Bronchial epithelial cell (primary cell): ENCODE data around the gene LYPD6B. TPM values are rescaled to one million over a fixed set of nuclear protein-coding genes. Genes with fewer than 3 reads are reported as not detected.

Experiments used
- DNase-seq: peaks from one replicate; pipeline ENCODE4 v3.0.0-alpha.2; 2010; ENCODE audit warnings: low read depth
- FAIRE-seq: peaks from 2 replicates; lab custom pipeline; 2011; peaks lifted over from hg19 to GRCh38; lab: Jason Lieb, UNC
- H3K27me3 ChIP-seq: 2 replicates; pipeline ENCODE4 v1.5.1; 2011; ENCODE audit warnings: low read length; ENCODE audit not compliant: control insufficient read depth, insufficient read depth
- H3K36me3 ChIP-seq: 2 replicates; pipeline ENCODE4 v1.5.1; 2011; ENCODE audit warnings: low read length; ENCODE audit not compliant: control insufficient read depth, insufficient read depth
- H3K4me3 ChIP-seq: 2 replicates; pipeline ENCODE4 v1.5.1; 2011; ENCODE audit warnings: mild to moderate bottlenecking, low read depth, low read length, control low read depth
- CTCF ChIP-seq: IDR thresholded peaks from 2 replicates; pipeline ENCODE4 v1.5.1; 2011; ENCODE audit warnings: mild to moderate bottlenecking, moderate library complexity, low read length, control low read depth, inconsistent platforms; ENCODE audit not compliant: insufficient read depth, severe bottlenecking
- total RNA-seq: library from RNA; depleted of rRNA; stranded (reverse); fragments of >200 nt; gene quantifications from 2 replicates; pipeline ENCODE4 v1.2.1, GENCODE V29; 2014

Gene LYPD6B
- total RNA-seq, 1 donor from 2014 or later: 14.7 TPM

GRCh38 chr2:149082735-149083134 lies 44.2 kb downstream of the LYPD6B start:
- Histone ChIP-seq H3K4me3 (no peak overlapping the region), H3K36me3 (no peaks in the 10 kb centered on the region), H3K27me3 (no peaks in the 10 kb centered on the region)
- no peak for TF ChIP-seq CTCF
- DNase-seq: no peak
- no peak for FAIRE-seq

DNA sequence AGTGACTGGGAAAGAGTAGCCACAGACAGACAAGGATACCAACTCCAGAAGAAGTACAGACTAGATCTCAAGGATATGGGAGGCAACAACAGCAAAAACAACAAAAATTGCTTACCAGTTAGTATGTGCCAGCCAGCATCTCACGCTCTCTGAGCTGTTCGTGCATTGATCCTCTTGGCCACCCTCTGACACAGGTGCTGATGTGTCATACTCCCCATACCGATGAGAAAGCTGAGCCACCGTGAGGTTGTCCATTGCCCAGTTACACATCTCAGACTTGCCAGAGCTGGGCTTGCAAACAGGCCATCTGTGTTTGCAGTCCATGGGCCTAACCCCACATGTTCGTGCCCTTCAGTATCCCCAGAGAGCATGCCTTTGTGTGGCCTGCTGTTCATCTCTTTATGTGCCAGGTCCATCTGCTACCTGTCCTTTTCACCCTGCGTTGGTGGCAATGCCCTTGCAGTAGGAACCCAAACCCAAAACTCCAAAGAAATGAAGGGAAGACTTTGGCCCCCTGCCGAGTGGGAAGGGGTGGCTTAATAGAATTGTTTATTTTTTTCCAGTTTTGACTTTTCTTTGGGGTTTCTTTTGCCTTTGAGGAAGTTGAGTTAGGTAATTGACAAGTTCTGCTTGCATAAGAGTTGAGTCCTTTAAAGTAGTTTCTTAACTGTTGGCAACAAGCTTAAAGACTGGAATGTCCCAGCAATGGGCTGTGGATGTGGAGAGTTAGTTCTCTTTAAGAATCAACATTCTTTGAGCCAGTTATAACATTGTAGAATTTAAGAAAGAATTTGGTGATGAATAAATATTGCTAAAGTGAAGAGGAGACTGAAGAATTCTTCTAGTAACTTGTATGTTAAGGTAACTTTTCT lies 46.7 kb downstream of the LYPD6B start:
- no peak for DNase-seq
- H3K36me3 ChIP-seq: no peaks in the 10 kb centered on the region
- no peak overlapping the region for H3K4me3 ChIP-seq
- TF ChIP-seq CTCF: no peak
- no peaks in the 10 kb centered on the region for H3K27me3 ChIP-seq
- FAIRE-seq: no peak

DNA sequence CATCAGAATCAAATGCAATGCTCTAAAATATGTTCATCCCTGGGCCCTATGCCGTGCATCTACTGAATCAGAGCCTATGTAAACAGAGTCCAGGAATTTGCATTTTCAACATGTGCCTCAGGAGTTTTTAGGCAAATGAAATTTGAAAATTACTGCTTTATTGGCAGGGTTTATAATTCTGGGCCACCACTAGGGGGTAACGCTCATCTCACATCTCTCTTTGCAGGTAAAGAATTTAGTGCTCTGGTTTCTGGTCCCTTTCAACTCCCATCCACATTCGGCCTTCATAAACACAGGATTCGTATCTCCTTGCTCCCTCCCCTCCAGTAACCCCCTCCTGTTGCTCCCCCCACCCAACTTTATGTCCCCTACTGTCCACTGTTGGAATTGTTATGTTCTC lies 49.3 kb downstream of the LYPD6B start:
- TF ChIP-seq CTCF: peak; percentile 58
- FAIRE-seq (no peak), DNase-seq (peak; percentile 18)
- no peaks in the 10 kb centered on the region for H3K27me3 ChIP-seq
- H3K36me3 ChIP-seq: no peaks in the 10 kb centered on the region
- no peak overlapping the region for H3K4me3 ChIP-seq

DNA sequence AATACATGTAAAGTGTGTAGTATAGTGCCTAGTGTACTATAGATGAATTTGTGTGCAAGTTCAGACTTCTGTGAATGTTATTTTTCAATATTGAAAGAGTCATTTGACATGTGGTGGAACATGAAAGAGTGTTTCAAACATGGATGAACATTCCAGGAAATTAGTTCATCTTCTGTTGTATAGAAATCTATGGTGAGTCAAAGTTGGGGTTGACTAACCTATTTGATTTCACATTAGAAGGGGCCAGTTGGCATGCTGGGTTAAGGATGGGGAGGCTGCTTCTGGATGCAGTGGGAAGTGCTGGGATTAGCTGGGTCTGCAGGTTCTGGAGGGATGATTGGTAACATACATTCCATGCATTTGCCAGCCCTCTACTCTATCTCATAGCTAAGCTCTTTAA lies 50.6 kb downstream of the LYPD6B start:
- FAIRE-seq: no peak
- Histone ChIP-seq H3K36me3 (no peaks in the 10 kb centered on the region), H3K27me3 (no peaks in the 10 kb centered on the region), H3K4me3 (no peak overlapping the region)
- DNase-seq: peak; percentile 44
- no peak for TF ChIP-seq CTCF

DNA sequence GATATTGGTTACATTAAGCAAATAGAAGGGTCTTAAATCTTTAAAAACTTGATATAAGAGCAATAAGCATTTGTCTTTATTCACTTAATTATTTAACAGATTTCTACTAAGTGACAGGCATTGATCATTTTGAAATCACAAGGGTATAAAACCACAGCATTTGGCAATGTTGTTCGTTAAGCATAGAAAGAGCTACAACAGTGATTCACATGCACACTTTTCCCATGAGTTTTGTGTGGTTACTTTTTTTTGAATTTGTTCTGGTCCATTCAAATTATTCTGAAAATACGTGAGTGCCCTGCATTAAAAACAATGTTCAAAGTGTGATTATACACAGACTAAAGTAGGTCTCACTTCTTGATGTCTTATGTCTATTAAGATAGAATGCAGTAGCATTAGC lies 52.2 kb downstream of the LYPD6B start:
- no peak for FAIRE-seq
- TF ChIP-seq CTCF: no peak

More for the DNA sequence above, 52.2 kb downstream of the LYPD6B start:
- Histone ChIP-seq H3K4me3 (no peak overlapping the region), H3K36me3 (no peaks in the 10 kb centered on the region), H3K27me3 (no peaks in the 10 kb centered on the region)
- DNase-seq: no peak
